Hindlimb muscle (tissue), 1 donor: ENCODE data around the gene PRR14. TPM values are rescaled to one million over a fixed set of nuclear protein-coding genes. Genes with fewer than 3 reads are reported as not detected.

Experiments used
- DNase-seq: peaks from one replicate; pipeline ENCODE4 v3.0.0-alpha.2; 2013
- polyA plus RNA-seq: library from polyadenylated mRNA; unstranded; fragments of 120-200 nt; gene quantifications from one replicate; pipeline ENCODE4 v1.2.1, GENCODE V29; 2013; ENCODE audit not compliant: insufficient read length

The PRR14 gene
- polyA plus RNA-seq, 1 donor: 19.8 TPM

DNA sequence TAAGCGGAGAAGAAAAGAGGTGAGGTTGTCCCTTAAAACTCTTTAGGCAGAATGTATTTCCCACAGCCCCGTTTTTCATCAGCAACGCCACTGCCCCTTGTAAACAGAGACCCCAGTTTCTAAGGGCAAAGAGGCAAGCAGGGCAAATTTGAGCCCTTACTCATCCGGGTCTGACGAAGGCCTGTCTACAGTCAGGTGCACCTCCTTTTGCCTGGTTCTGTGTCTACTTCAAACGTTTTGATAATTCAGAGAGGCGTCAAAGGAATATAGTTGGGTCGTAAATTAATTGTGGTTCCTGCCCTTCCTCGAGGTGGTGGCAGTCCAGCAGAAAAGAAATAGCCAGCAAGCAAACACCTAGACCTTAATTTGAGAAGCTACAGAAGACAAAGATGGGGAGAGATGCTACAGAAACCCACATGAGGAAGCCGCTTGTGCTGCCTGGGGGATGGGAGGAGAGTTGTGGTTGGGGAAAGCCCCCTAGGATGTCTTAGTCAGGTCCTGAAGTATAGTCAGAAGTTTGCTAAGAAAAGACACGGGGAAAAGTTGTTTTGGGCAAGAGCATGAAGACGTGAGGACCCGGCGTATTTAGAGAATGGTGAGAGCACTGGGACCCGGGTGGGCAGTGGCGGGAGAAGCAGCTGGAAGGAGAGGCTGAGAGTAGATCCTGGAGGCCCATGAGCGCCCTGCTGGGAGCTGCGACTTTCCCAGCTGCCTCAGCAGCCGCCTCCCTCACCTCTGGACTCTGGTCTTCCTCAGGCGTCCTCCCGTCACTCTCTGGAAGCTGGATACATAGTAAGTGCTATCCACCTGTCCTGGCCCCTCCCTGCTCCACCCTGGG lies 9.9 kb downstream of the PRR14 start:
- DNase-seq: no peak

DNA sequence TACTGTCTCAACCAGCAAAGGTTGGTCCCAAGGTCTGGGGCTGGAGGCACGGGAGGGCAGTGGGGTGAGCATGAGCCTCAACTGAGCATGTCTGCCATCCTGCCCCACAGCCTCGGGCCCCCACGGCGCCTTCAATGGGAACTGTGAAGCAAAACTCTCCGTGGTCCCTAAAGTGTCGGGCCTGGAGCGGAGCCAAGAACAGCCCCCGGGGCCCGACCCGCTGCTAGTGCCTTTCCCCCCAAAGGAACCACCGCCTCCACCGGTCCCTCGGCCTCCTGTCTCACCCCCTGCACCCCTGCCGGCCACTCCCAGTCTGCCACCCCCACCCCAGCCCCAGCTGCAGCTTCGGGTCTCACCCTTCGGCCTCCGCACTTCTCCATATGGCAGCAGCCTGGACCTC lies 11.7 kb downstream of the PRR14 start:
- no peak for DNase-seq

DNA sequence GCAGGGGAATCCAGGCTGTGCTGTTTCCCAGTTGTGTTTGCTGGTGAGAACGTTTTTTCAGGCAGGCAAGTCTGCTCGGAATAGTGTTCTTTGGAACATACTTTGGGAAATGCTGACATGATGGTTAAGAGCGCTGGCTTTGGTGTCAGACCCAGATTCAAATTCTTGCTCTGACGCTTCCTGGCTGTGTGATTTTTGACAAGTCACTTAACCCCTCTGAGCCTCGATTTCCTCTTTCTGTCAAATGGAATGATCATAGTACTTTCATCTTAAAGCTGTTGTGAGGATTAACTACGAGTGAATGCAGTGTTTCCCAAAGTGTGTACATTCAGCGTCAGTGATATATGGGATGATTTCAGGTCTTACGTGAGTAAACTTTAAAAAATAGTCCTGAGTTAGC lies 12.3 kb downstream of the PRR14 start:
- DNase-seq: no peak

DNA sequence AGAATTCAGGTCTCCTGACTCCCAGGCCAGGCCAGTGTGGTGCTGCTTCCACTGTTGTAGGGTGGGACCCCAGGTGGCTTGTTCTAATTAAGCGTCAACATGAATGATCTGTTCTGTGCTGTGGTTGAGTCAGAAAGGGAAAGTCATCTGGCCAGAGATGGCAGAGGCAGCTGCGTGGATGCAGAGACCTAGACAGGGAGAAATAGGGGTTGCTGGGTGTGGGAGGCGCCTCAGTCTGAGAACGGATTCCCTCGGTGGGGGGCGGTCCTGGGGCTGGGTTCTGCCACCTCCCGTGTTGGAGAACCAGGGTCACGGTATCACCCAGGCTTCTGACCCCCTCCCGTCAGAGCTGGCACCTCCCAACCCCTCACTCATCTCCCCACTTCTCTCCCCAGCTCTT lies 13.1 kb downstream of the PRR14 start:
- no peak for DNase-seq

DNA sequence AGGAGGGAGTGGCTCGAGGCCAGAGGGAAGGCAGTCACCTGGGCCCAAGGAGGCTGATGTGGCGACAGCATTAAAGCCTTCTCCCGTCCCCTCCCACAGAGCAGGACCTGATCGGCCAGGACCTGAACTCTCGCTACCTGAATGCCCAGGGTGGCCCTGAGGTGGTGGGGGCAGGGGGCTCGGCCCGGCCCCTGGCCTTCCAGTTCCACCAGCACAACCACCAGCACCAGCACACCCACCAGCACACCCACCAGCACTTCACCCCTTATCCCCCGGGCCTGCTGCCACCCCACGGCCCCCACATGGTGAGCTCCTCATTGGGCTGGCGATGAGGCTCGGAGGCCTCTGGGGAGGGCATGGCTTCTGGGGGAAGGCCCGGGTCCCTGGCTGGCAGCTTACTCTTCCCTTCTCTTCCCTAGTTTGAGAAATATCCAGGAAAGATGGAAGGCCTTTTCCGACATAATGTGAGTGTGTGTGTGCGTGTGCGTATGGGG lies 13.9 kb downstream of the PRR14 start:
- DNase-seq: no peak

DNA sequence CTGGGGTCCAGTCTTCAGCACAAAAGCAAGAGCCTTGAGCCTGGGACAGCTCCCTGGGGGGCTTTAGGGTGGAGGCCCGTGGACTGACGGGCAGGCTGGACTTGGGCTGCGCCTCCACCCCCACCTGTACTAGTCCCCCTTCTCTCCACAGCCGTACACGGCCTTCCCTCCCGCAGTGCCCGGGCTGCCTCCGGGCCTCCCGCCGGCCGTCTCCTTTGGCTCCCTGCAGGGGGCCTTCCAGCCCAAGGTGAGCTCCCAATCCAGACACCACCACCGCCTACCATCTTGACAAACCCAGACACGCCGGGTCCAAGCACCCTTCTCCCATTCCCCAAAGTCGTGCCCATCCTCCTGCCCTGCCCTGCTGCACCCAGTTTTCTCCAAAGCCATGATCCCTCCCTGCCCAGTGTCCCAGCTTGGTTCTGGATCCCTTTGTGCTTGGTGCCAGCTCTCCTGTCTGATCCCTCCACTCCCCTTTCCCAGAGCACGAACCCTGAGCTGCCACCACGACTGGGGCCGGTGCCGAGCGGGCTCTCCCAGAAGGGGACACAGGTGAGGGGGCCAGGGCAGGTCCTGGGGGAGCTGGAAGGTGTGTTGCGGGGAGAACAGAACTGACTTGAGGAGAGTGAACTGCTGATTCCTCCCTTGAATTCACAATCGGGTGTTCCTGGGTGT lies 14.5 kb downstream of the PRR14 start:
- DNase-seq: no peak

DNA sequence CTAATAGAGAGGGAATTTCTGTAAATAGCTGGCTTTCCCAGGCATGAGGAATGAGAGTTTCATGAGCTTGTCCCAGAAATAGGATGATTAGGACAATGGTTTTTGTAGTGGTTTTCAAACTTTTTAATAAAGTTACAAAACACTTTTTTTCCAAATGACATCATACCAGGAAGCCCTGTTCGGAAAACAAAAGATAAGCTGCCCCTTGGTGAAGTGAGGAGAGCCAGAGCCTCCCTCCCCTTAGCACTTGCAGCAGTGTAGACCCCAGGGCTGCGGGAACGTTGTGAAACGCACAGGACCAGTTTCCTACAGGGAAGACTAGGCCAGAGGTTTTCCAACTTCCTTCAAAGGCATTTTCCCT lies 15.1 kb downstream of the PRR14 start:
- no peak for DNase-seq

DNA sequence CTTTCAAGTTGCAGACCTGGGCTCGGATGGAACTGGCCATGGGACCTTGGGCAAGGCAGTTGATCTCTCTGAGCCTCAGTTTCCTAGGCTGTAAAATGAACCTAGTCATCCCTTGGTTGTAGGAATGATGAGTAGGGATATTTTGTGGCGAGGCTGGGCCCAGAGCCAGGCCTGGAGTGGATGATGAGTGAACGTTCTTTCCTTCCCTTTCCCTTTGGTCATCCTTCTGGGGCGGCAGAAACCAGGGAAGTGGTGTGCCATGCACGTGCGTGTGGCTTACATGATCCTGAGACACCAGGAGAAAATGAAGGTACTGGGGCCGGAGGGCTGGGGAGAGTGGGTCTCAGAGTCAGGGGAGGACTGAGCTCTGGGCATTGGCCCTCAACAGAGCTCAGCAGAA lies 15.9 kb downstream of the PRR14 start:
- DNase-seq: no peak

DNA sequence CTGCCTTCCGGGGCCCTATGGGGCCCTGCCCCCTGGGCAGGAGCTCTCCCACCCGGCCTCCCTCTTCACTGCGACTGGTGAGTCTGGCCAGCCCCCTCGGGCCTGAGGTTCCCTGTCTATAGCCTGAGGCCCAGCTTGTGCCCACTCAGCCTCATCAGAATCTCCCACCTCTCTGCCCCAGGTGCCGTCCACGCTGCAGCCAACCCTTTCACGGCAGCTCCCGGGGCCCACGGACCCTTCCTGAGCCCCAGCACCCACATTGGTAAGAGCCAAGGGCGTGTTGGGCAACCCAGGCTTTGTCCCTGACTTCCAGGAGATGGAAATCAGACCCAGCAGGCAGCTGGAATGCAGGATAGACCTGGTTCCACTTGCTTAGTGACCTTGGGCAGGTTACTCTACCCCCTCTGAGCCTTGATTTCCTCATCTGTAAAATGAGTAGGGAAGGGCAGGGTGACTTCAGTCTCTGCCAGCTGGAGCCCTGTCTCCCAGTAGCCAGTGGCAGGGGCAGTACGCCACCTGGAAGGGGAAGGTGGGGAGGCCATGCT lies 16.7 kb downstream of the PRR14 start:
- no peak for DNase-seq

DNA sequence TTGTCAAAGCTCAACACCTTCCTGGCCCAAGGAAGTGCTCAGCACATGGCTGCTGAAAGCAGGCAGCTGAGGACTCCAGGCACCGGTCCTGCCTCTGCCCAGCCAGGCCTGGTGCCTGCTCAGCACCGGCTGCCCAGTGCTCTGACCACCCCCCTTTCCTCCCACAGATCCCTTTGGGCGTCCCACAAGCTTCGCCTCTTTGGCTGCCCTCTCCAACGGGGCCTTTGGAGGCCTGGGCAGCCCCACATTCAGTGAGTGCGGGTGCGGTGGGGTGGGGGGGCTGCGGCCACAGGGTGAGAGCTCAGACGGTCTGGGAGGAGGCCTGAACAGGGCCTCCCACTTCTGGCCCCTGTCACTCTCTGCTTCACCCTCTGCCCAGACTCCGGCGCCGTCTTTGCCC lies 17.6 kb downstream of the PRR14 start:
- no peak for DNase-seq

DNA sequence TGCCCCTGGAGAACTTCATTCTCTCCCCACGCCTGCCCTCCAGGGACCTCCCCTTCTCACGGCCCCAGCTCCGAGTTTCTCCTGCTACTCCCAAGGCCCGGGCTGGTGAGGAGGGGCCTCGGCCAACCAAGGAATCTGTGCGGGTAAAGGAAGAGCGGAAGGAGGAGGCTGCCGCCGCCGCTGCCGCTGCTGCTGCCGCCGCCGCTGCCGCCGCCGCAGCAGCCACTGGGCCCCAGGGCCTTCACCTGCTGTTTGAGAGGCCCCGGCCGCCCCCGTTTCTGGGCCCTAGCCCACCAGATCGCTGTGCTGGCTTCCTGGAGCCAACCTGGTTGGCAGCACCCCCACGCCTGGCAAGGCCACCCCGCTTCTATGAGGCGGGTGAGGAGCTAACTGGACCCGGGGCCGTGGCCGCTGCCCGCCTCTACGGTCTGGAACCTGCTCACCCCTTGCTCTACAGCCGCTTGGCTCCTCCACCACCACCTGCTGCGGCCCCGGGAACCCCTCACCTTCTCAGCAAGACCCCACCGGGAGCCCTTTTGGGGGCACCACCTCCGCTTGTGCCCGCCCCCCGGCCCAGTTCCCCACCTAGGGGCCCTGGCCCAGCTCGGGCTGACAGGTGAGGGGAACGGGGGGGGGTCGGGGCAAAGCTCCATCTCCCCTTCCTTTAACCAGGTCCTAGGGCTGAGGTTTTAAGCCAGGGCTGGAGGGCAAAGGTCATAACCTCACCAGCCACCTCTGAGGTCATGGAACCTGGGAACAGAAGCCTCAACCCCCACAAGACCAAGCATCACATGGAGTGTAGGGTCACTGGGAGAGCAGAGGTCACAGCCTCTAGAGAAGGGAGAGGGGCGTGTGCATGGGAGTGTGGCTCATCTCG lies 18.5 kb downstream of the PRR14 start:
- no peak for DNase-seq

DNA sequence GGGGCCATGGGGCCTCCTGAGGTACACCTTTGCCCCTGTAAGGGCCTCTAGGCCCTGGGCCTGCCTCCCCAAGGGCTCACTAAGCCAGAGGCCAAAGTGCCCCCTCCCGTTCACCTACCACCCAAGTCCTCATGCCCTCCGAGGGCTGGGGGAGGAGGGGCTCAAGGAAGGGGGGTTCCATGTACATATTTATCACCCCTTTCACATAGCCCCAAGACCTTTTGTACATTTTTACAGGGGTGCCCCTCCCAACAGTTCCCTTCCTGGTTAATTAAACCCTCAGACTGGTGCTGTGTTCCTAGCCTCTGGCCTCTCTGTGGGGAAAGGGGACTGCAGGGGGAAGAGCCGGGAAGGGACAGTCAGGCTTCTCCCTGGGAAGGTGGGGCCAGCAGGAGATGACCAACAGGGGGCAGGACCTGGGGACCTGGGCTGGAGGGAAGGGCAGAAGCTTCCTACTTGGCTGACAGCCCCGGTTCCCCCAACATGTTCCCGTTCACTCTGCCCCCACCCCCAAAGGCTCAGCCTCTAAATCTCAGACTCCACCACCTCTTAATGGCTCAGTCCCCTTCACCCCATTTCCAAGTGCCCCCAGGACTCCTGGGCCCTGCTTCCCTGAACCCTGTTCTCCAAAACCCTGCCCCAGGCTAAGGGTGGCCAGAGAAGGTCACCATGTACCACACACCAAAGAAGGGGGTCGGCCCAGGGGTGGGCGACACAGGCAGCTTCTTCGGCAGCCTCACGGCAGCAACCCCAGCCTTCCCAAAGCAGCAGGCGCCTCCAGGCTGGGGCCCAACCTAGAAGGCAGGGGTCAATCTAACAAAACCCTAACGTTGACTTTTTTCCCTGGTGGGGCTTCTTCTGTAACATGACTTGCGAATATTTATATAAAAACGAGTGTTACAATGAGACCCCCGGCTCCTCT lies 19.4 kb downstream of the PRR14 start:
- no peak for DNase-seq

DNA sequence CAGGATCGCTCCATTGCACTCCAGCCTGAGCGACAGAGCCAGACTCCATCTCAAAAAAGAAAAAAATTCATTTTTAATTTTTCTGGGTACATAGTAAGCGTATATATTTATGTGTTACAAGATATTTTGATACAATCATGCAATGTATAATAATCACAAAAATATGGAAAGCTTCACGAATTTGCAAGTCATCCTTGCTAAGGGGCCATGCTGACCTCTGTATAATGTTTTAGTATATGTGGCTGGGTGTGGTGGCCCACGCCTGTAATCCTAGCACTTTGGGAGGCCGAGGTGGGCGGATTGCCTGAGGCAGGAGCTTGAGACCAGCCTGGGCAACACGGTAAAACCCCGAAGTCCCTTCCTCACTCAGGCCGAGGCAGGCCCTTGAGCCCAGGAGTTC lies 24.4 kb downstream of the PRR14 start:
- no peak for DNase-seq

DNA sequence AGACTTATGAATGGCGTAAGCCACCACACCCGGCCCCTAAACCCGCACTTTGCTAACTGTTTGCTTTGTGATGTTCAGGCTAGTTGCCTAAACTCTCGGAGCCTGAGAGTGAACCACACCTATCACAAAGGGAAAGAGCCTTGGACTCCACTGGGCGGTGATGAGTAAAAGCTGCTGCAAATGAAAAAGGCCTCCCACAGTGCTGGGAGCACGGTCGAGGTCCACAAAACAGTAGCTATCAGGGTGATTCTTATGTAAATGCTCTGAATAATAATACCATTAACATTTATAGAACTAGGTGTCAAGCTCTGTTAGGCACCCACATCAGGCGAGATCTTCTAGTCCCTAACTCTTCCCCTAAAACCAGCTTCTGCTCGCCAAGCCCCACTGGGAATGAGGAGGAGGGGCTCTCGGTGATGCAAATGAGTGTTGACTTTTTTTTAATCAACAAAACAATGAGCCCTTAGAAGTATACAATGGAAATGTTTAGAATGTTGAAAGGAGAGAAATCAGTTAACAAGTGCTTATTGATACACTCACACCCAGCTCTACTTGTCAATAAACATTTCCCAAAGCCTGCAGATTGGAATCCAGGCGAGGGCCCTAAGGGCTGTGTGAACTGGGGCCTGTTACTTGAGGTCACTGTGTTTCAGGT lies 27.3 kb downstream of the PRR14 start:
- DNase-seq: no peak

DNA sequence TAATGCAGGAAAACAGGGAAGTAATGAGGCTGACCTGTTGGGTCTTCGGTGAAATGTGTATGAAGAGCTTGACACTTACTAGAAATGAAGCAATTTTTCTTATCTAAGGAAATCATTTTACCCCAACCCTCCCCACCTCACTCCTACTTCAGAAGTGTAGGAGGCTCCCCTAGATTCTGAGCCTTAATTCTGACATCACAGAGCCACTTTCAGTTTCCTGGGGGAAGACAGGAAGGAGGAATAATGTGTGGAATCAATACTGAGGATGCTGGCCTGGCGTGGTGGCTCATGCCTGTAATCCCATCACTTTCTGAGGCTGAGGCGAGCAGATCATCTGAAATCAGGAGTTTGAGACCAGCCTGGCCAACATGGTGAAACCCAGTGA lies 27.8 kb downstream of the PRR14 start:
- DNase-seq: no peak

DNA sequence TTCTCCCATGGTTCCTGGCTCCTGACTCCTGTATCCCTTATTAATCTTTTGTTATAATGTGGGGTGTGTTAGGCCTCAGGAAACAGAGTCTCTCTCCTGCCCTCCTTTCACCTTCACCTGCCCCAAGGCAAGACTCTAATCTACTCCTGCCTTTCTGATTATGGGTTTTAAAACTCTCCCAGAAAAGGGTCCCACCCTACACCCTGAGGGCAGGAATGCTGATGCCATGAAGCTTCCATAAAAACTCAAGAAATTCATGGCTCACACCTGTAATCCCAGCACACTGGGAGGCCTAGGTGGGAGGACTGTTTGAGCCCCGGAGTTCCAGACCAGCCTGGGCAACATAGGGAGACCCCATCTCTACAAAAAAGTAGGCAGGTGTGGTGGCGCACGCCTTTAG lies 29.6 kb downstream of the PRR14 start:
- no peak for DNase-seq

DNA sequence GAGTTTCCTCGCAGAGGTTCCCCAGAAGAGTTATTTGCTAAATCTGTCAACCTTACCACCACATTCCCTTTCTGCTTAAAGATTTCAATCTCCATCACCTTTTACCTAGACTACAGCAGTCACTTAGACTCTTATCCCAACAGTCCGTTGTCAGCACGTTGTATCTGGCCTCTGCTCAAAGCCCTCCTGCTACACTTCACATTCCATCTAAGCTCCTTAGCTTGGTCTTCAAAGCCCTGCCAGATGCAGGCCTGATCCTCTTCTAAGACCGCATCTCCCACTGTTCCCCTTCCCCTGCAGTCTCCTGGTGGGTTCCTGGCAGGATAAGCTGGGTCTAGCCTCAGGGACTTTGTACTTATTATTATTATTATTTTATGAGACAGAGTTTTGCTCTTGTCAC lies 37.9 kb downstream of the PRR14 start:
- no peak for DNase-seq

DNA sequence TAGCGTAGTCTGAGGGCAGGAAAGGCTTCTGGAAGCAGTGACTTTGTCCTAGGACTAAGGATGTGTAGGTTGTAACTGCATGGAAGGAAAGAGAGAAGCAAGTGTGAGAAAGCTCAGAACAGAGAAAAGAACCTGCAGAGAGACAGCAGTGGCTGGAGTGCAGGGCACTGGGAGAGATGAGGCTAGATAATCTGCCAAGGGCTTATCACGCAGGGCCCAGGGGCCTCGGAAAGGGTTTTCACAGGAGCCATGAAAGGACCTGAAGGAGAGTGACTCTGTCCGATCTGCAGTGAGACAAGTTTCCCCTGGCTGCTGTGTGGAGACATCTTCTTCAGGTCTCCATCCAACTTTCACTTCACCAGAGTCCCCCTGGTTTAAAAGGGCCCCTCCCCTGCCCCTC lies 41.1 kb downstream of the PRR14 start:
- DNase-seq: no peak

DNA sequence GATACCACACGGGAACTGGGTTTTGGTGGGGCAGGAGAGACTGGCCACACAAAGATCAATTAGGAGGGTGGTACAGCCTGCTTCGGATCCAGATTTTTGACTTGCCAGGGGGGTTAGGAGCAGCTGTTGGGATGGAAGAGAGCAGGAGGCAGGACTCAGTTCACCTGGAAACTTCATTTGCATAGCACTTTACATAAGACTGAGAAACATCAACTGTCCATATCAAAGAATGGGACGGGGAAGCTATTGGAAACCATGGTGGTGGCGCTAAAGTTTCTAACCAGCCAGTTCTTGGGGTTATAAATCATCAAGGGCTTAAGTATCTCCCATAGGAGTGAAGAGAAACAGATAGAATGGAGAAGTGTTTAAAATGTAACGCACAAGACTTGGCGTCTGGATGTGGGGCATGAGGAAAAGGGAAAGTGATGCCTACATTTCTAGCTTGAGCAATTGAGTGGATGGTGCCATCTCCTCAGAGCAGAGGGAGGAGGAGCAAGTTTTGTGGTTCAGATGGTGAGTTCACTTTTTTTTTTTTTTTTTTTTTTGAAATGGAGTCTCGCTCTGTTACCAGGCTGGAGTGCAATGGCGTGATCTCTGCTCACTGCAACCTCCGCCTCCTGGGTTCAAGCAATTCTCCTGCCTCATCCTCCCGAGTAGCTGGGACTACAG lies 41.8 kb downstream of the PRR14 start:
- no peak for DNase-seq

DNA sequence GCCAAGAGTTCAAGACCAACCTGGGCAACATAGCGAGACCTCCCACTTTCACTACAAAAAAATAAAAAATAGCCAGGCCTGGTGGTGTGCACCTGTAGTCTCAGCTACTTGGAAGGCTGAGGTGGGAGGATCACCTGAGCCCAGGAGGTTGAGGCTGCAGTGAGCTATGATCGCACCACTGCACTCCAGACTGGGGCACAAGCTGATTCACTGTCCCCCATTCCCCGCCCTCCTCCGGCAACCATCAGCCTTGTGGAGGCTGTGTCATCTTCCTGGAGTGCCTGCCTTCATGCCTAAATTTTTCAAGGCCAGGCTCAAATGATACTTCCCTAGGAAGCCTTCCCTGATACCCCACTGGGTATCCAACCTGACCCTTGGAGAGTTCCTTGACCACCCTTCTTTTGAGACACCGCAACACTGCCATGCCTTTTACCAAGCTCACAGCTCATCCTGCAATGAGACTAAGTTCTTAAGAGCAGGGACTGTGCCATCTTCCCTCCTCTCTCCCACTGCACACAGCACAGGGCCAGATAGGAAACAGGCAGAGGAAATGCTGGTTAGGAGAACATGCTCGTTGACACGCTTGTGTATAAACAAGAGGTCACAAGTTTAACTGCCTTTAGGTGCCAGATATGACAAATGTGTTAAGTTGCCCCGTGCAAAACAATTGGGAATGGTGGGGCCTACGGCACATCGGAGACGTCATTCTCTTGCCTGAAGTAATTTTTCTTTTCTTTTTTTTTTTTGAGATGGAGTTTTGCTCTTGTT lies 44.4 kb downstream of the PRR14 start:
- DNase-seq: no peak
